NB4 (cell line): ENCODE measurements around the gene SURF4.

Experiments
- DNase-seq: peaks from one replicate; pipeline ENCODE4 v3.0.0; 2010; ENCODE audit warnings: low read depth
- H3K4me3 ChIP-seq: one replicate; pipeline ENCODE4 v1.5.1; 2011; ENCODE audit warnings: mild to moderate bottlenecking, low read depth, low read length, moderate library complexity
- MYC ChIP-seq: IDR thresholded peaks from 2 replicates; pipeline ENCODE4 v1.6.1; 2011; ENCODE audit warnings: low read depth, low read length
- POLR2A ChIP-seq: IDR thresholded peaks from 2 replicates; pipeline ENCODE4 v1.6.1; 2011; ENCODE audit warnings: mild to moderate bottlenecking; ENCODE audit not compliant: insufficient read length; ENCODE audit errors: extremely low read depth
- TF ChIP-seq, protein P1 (sequence below): IDR thresholded peaks from 2 replicates; pipeline ENCODE4 v1.6.1; 2011; ENCODE audit warnings: low read depth, low read length
- TF ChIP-seq, protein P2 (sequence below): IDR thresholded peaks from one replicate; pipeline ENCODE4 v1.5.1; 2012; ENCODE audit warnings: low read depth, low read length

SURF4 gene

DNA sequence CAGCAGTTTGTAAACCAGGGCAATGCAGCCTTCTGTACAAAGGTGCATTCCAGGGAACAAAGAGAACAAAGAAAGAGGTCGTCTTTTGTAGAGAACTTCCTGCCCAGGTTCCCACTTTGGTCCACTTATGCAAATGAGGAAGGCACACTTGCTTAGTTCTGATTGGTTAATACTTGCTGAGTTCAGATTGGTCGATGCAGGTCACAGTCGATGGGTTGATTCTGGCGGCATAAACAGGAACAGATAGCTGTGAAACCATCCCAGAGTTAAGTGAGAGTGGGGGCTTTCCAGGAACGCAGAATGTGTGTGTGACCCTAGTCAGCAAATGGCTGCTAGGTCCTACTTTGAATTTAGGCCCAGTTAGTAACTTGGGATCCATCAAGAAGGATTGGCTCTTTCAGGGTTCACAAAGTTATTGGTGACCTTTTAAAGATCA, 44.5 kb upstream of the SURF4 start:
- TF ChIP-seq, protein P1, sequence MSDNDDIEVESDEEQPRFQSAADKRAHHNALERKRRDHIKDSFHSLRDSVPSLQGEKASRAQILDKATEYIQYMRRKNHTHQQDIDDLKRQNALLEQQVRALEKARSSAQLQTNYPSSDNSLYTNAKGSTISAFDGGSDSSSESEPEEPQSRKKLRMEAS, result no peak
- TF ChIP-seq, protein P2, sequence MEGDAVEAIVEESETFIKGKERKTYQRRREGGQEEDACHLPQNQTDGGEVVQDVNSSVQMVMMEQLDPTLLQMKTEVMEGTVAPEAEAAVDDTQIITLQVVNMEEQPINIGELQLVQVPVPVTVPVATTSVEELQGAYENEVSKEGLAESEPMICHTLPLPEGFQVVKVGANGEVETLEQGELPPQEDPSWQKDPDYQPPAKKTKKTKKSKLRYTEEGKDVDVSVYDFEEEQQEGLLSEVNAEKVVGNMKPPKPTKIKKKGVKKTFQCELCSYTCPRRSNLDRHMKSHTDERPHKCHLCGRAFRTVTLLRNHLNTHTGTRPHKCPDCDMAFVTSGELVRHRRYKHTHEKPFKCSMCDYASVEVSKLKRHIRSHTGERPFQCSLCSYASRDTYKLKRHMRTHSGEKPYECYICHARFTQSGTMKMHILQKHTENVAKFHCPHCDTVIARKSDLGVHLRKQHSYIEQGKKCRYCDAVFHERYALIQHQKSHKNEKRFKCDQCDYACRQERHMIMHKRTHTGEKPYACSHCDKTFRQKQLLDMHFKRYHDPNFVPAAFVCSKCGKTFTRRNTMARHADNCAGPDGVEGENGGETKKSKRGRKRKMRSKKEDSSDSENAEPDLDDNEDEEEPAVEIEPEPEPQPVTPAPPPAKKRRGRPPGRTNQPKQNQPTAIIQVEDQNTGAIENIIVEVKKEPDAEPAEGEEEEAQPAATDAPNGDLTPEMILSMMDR, result no peak
- TF ChIP-seq POLR2A (no peak), MYC (no peak)
- no peak overlapping the region for H3K4me3 ChIP-seq
- peak; percentile 46 for DNase-seq

DNA sequence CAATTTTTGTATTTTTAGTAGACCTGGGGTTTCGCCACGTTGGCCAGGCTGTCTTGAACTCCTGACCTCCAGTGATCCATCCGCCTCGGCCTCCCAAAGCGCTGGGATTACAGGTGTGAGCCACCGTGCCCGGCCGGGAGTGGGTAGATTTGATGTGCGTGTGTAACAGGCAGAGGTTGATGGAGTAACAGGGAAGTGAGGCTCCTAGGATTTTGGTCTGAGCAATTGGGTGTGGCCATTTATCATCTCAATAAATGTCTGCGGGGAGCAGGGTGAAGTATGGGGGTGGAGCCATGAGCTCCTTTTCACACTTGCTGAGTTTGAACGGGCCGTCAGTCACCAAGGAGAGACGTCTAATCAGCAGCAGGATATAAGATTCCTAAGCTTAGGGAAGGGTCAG, 43.1 kb upstream of the SURF4 start:
- no peak for DNase-seq
- H3K4me3 ChIP-seq, result no peak overlapping the region
- TF ChIP-seq, protein P1, result no peak
- TF ChIP-seq POLR2A, result no peak
- no peak for TF ChIP-seq MYC
- TF ChIP-seq, protein P2, result no peak

DNA sequence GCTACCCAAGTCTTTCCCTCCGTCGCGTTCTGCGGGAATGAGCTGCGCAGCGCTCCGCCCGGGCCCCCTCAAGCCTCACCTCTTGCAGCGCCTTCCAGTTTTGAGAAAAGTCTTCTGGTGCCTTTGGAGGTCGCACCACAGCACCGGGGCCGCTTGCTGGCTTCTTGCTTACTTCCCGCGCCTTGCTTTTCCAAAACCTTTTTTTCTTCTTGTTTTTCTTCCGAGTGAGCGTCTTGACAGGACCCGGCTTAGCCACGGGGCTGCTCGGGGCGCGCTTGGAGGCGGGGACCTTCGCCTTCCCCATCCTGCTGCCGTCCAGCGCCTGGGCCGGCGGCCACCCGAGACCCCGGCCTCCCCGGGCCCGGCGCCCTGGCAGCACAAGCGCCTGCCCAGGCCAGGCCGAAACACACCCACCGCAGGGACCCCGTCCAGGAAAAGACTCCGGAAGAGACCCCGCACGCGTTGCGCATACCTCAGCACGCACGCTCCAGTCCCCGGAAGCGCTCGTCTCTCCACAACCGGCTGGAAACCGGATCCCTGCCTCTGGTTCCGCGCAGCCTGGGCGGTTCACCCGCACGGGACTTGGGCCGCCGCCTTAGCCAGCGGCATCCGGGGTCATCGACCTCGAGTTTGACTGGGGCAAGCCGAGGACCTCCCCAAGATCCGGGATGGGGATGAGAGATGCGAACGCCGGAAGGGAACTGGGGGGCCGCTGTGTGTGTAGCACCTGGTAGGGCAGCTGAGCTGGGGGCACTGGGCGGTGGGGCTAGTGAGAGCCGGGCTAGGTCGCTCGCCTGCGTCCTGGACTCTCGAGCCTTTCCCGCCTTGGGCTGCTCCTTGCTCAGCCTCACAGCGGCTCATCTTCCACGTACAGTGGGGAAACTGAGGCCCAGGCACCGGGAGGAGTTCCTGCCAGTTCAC, 41.9 kb upstream of the SURF4 start, which contains the start of gene REXO4:
Gene REXO4 (minus strand): TSS at position 470 of the 921 bp plus-strand sequence. CDS start 166 bp downstream, at position 304.
- H3K4me3 ChIP-seq, result peak within 1 kb of the TSS; percentile 99
- TF ChIP-seq POLR2A (peak; percentile 55), MYC (peak; percentile 96)
- TF ChIP-seq, protein P2, result no peak
- TF ChIP-seq, protein P1, result peak; percentile 93
- peak; percentile 95 for DNase-seq

DNA sequence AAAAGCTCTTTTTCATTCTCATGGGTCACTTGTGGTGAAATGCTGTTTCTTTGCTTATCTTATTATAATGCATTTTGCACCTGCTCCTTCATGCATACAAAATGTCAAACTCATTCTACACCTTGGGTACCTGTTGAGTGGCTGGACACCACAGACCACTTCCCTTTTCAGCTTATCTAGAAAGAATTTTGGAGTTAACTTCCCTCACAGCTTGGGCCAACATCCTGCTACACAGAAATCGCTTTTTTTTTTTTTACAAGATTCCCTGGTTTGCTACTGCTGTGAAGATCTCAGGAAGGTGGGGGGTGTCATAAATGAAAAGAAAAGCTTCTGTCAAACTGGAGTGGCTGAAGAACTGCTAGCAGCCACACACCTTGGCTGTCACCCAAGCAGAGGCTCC, 39.3 kb upstream of the SURF4 start:
- no peak for DNase-seq
- no peak for TF ChIP-seq POLR2A
- TF ChIP-seq, protein P1, result no peak
- TF ChIP-seq, protein P2, result no peak
- no peak overlapping the region for H3K4me3 ChIP-seq

DNA sequence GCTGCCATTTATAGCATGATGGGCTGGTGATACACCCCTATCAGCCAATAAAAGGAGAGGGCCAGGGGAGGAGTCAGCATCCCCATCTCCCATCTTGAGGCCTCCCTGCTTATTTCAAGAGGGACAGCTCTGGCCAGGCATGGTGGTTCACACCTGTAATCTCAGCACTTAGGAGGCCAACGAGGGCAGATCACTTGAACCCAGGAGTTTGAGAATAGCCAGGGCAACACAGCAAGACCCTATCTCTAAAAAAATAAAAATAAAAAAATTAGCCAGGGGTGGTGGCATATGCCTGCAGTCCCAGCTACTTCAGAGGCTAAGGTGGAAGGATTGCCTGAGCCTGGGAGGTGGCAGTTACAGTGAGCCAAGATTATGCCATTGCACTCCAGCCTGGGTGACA, 32.2 kb upstream of the SURF4 start:
- DNase-seq, result no peak
- H3K4me3 ChIP-seq, result no peak overlapping the region
- TF ChIP-seq, protein P2, result no peak
- TF ChIP-seq POLR2A (no peak), MYC (no peak)
- TF ChIP-seq, protein P1, result no peak
